ENCODE measurements around the gene ANKDD1B. TPM values are rescaled to one million over a fixed set of nuclear protein-coding genes. Genes with fewer than 3 reads are reported as not detected.

The ANKDD1B gene
- total RNA-seq, 1 experiment from 2014 or later: 0.52 TPM

Small RNA genes lying within 50 kb of the gene (small RNA-seq; reads per million reads assigned to genes)
- gene RNU6-680P: not detected

Other genes with a start within 250 kb of the ANKDD1B start
- gene CERT1, start 99.8 kb upstream of the ANKDD1B start, total RNA-seq (2014; rRNA removed; shearing (Covaris generic); ENCODE audit: low replicate concordance): 20.6 and 49.8 TPM in 2 replicates
- 14.2 and 28.4 TPM in 2 replicates for gene POLK, start 99.6 kb upstream of the ANKDD1B start, total RNA-seq (2014; rRNA removed; shearing (Covaris generic); ENCODE audit: low replicate concordance)
- gene POC5, start 106.0 kb downstream of the ANKDD1B start, total RNA-seq (2014; rRNA removed; shearing (Covaris generic); ENCODE audit: low replicate concordance): 17.8 and 48.0 TPM in 2 replicates

Data from Karpas-422 (cell line).